HG02763 (cell line): ENCODE data around the gene THOC5.
A peak's percentile ranks its signal among the peaks of the same experiment; 100 is the strongest.
"Not testable (repeated sequence)": the region's sequence is repeated elsewhere in the genome, so short reads cannot be mapped to it uniquely, and the experiment has no call there.

Source experiments
- ATAC-seq: cut with Tn5 transposase; IDR thresholded peaks from one replicate; pipeline ENCODE4 v1.9.1; 2021; ENCODE audit warnings: mild to moderate bottlenecking, moderate library complexity; ENCODE audit not compliant: unreplicated experiment

THOC5 gene

GRCh38 chr22:29553351-29554224, at the start of gene THOC5:
THOC5 (minus strand) TSS chr22:29553757; CDS start chr22:29549147, 4,610 bp downstream.
- ATAC-seq, result peak; percentile 93

DNA sequence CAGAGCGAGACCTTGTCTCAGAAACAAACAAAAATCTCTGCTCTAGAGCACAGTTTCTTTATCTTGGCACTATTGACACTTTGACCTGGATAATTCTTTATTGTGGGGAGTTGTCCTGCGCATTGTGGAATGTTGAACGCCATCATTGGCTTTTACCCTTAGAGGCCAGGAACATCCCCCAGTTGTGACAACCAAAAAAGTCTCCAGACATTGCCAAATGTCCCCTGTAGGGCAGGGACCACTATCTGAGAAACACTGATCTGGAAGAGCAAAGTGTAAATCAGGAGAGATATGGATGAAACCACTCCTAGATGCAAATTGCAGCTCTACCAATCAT, 45.1 kb upstream of the THOC5 start:
- ATAC-seq, result no peak

DNA sequence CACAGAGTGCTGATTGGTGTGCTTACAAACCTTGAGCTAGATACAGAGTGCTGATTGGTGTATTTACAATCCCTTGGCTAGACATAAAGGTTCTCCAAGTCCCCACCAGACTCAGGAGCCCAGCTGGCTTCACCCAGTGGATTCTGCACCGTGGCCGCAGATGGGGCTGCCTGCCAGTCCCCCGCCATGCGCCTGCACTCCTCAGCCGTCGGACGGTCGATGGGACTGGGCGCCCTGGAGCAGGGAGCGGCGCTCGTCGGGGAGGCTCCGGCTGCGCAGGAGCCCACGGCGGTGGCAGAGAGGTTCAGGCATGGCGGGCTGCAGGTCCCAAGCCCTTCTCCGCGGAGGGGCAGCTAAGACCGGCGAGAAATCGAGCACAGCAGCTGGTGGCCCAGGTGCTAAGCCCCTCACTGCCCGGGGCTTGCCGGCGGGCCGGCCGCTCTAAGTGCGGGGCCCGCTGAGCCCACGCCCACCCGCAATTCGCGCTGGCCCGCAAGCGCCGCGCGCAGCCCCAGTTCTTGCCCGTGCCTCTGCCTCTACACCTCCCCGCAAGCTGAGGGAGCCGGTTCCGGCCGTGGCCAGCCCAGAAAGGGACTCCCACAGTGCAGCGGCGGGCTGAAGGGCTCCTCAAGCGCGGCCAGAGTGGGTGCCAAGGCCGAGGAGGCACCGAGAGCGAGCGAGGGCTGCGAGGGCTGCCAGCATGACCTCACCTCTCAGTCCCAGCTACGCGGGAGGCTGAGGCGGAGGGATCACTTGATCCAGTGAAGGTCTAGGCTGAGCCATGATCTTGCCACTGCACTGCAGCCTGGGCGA, 44.5 kb upstream of the THOC5 start:
- ATAC-seq, result not testable (repeated sequence)

DNA sequence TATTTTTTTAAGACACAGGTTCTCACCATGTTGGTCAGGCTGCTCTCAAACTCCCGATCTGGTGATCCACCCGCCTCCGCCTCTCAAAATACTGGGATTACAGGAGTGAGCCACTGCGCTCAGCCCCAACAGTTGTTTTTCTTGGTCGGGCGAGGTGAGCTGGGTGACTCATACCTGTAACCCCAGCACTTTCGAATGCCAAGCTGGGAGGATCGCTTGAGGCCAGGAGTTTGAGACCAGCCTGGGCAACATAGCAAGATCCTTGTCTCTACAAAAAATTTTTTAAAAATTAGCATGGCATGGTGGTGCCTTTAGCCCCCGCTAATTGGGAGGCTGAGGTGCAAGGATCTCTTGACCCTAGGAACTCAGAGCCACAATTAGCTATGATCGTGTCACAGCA, 42.9 kb upstream of the THOC5 start:
- ATAC-seq, result no peak

DNA sequence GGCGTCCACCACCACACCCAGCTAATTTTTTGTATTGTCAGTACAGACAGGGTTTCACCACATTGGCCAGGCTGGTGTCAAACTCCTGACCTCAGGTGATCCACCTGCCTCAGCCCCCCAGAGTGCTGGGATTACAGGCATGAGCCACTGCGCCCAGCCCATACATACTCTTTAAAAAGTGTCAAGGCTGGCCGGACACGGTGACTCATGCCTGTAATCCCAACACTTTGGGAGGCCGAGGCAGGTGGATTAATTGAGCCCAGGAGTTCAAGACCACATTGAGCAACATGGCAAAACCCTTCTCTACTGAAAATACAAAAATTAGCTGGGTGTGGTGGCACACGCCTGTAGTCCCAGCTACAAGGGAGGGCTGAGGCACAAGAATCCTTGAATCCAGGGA, 40.9 kb upstream of the THOC5 start:
- not testable (repeated sequence) for ATAC-seq

GRCh38 chr22:29593923-29594322, 40.4 kb upstream of the THOC5 start:
- no peak for ATAC-seq

GRCh38 chr22:29587938-29588699, 34.6 kb upstream of the THOC5 start:
- ATAC-seq, result no peak

DNA sequence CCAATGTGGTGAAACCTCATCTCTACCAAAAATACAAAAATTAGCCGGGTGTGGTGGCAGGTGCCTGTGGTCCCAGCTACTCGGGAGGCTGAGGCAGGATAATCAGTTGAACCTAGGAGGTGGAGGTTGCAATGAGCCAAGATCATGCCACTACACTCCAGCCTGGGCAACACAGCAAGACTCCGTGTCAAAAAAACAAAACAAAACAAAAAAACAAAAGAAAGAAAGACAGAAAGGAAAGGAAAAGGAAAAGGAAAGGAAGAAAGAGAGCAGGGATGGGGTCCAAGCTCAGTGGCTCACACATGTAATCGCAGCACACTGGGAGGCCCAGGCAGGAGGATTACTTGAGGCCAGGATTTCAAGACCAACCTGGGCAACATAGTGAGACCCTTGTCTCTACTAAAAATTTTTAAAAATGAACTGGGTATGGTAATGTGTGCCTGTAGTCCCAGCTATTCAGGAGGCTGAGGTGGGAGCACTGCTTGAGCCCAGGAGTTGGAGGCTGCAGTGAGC, 32.7 kb upstream of the THOC5 start:
- not testable (repeated sequence) for ATAC-seq

- no peak for ATAC-seq
These were observed 31.4 kb upstream of the THOC5 start for GRCh38 chr22:29584975-29585374.

DNA sequence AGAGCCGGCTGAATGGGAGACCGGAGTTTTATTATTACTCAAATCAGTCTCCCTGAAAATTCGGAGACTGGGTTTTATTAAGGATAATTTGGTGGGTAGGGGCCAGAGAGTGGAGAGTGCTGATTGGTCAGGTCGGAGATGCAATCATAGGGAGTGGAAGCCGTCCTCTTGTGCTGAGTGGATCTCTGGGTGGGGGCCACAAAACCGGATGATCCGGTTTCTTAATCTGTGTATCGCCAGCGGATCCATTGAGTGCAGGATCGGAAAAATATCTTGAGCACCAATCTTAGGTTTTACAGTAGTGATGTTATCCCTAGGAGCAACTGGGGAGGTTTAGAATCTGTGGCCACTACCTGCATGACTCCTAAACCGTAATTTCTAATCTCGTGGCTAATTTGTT, 28.2 kb upstream of the THOC5 start:
- no peak for ATAC-seq

DNA sequence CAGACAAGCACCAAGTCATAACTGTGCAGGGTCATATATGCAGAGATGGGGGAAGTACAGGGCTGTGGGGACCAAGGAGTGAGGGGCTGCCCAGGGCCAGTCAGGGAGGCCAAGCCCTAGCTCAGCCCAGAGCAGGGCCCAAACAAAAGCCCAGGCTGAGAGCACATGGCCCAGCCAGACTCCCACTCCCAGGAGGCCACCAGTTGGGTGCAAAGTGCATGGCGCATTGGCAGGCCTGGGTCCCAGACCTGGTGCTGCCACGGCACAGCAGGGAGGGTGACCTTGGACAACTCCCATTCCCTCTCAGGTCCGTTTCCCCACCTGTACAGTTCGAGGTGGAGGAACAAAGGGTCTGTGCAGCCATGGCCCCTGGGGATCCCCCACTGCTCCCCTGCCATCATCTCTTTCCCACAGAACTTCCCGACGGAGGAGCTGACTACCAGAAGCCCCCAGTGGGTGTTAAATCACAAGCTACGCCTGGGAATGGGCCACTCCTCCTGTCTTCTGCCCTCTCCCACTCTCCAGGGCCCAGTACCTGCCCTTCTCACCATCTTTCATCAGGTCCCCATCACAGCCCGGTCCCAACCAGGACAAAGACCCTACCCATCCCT, 26.7 kb upstream of the THOC5 start:
- peak; percentile 23 for ATAC-seq

GRCh38 chr22:29578462-29579200, 25.1 kb upstream of the THOC5 start:
- no peak for ATAC-seq

DNA sequence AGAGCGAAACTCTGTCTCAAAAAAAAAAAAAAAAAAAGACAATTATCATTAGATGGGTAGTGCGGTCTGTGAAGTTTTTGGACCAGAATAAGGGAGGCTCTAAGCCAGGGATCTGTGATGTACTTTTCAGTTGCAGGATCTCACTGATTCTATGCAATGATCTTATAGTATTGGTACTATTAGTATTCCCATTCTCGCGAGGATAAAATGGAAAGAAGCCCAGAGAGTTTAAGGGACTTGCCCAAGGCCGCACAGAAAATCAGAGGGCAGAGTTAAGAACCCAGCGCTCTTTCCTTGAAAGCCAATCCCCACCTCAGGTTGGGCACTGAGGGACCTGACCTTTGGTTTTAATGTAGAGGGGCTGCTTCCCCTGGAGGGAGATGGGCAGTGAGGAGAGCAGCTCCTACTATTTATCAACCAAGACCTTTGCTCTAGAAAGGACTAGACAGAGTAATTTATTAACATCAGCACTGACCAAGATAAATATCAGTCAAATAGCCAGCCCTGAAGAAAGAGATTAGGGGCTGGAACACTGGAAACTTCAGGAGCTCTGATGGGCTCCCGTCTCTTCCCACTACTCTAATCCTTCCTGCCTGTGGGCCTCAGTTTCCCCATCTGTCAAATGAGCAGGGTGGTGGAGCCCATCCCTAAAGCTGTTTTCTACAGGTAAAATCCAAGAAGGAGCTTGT, 21.3 kb upstream of the THOC5 start:
- ATAC-seq, result no peak

- no peak for ATAC-seq
These were observed 17.5 kb upstream of the THOC5 start for GRCh38 chr22:29570912-29571549.

DNA sequence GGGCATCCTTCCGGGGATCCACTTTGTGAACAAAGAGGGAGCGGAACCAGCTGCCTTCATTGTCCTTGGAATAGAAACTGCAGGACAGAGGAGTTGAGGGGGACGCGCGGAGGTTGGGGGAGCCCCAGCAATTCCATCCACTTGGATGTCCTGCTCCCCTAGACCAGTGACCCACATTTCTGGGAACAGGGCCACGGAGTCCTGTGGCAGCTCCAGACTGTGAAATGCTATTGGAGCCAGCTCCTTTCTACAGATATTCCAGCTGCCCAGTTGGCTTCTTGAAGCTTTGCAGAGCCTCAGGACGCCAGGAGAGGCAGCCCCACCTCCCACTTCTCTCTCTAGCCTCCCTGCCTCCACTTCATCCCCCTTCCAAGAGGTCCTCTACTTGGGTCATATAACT, 16.9 kb upstream of the THOC5 start:
- ATAC-seq, result no peak

DNA sequence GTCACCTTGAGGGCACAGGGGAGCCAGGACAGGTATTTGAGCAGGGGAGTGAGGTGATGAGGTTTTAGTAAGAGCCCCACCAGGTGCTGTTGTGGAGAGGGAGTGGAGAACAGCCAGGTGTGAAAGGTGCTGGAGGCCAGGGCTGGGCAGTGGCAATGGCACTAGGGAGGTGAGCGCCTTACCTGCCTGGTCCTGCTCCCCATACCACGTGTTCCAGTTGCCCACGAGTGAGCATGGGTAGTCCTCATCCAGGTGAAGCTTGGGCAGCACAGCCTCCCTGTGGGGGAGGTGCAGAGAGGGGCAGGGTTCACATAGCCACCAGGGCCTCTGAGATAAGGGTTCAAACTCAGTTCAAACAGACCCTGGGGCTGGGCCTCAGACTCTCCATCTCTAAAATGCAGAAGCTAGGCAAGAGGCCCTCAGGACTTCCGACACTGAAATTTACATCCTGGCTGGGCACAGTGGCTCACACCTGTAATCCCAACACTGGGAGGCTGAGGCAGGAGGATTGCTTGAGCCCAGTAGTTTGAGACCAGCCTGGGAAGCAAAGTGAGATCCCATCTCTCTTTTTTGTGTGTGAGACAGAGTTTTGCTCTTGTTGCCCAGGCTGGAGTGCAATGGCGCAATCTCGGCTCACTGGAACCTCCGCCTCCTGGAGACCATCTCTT, 15.6 kb upstream of the THOC5 start:
- no peak for ATAC-seq

DNA sequence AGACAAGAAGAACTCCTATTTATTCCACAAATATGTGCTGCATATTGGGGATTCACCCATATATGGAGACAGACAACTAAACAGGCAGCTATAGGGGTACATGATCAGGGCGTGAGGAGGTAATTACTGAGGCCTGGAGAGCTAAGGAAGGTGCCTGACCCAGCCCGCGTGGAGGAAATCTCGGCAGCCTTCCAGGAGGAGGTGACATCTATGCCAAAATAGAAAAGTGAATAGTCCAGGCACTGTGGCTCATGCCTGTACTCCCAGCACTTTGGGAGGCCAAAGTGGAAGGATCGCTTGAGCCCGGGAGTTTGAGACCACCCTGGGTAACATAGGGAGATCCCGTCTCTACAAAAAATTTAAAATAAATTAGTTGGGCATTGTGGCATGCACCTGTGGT, 13.8 kb upstream of the THOC5 start:
- ATAC-seq, result no peak

GRCh38 chr22:29566513-29566912, 13.0 kb upstream of the THOC5 start:
- ATAC-seq, result not testable (repeated sequence)
